HepG2 (cell line): ENCODE measurements around the gene IKZF5. TPM values are rescaled to one million over a fixed set of nuclear protein-coding genes. Genes with fewer than 3 reads are reported as not detected.

Experiments used
- ERF ChIP-seq: IDR thresholded peaks from 2 replicates; pipeline ENCODE4 v1.6.1; 2018; ENCODE audit warnings: missing biosample characterization, missing genetic modification reagents
- GABPA ChIP-seq, 2 experiments: IDR thresholded peaks; 2 replicates each; pipeline ENCODE4 v1.6.1; 2011 to 2016; ENCODE audit warnings: low read depth in 2 of 2, low read length in 1 of 2, missing biosample characterization in 1 of 2, missing genetic modification characterization in 1 of 2
- HNF4A ChIP-seq: sonication (generic); formaldehyde crosslinking; IDR thresholded peaks from 2 replicates; pipeline ENCODE4 v1.4.0; 2020; ENCODE audit warnings: missing genetic modification reagents
- HNRNPL ChIP-seq: fragments of 200-400 bp; formaldehyde crosslinking; IDR thresholded peaks from 2 replicates; pipeline ENCODE4 v1.6.1; 2017; ENCODE audit warnings: mild to moderate bottlenecking, low read depth, low read length
- HNRNPLL ChIP-seq: fragments of 200-400 bp; formaldehyde crosslinking; IDR thresholded peaks from 2 replicates; pipeline ENCODE4 v1.6.1; 2017; ENCODE audit warnings: mild to moderate bottlenecking, low read depth, low read length; ENCODE audit not compliant: poor library complexity, severe bottlenecking
- NCOA2 ChIP-seq: sonication (generic); formaldehyde crosslinking; IDR thresholded peaks from 2 replicates; pipeline ENCODE4 v1.8.0; 2022; ENCODE audit warnings: inconsistent platforms
- NFIC ChIP-seq: IDR thresholded peaks from 2 replicates; pipeline ENCODE4 v1.6.1; 2012; ENCODE audit warnings: mild to moderate bottlenecking, low read length, inconsistent platforms
- RNF2 ChIP-seq: fragments of 450-650 bp; conservative IDR thresholded peaks from 2 replicates; pipeline ENCODE4 v1.6.1; 2016; ENCODE audit warnings: low read depth
- SALL1 ChIP-seq: sonication (generic); formaldehyde crosslinking; IDR thresholded peaks from 2 replicates; pipeline ENCODE4 v1.8.0; 2022; ENCODE audit warnings: mild to moderate bottlenecking, missing genetic modification reagents
- SNAPC2 ChIP-seq: sonication (generic); formaldehyde crosslinking; IDR thresholded peaks from 2 replicates; pipeline ENCODE4 v1.8.1; 2022; ENCODE audit warnings: mild to moderate bottlenecking, missing genetic modification reagents
- SP4 ChIP-seq: sonication (generic); formaldehyde crosslinking; IDR thresholded peaks from 2 replicates; pipeline ENCODE4 v1.8.1; 2023; ENCODE audit warnings: mild to moderate bottlenecking, missing genetic modification reagents
- SRY ChIP-seq: sonication (generic); formaldehyde crosslinking; IDR thresholded peaks from 2 replicates; pipeline ENCODE4 v1.8.0; 2022; ENCODE audit warnings: mild to moderate bottlenecking, missing genetic modification reagents
- TAF15 ChIP-seq: fragments of 200-400 bp; formaldehyde crosslinking; IDR thresholded peaks from one replicate; pipeline ENCODE4 v1.6.1; 2018; ENCODE audit warnings: mild to moderate bottlenecking, low read depth, low read length; ENCODE audit not compliant: poor library complexity, severe bottlenecking
- ZBTB33 ChIP-seq: sonication (generic); formaldehyde crosslinking; IDR thresholded peaks from 2 replicates; pipeline ENCODE4 v1.4.0; 2020; ENCODE audit warnings: missing genetic modification reagents
- ZBTB38 ChIP-seq: sonication (generic); formaldehyde crosslinking; IDR thresholded peaks from 2 replicates; pipeline ENCODE4 v1.5.1; 2020; ENCODE audit warnings: mild to moderate bottlenecking, missing genetic modification reagents
- ZNF44 ChIP-seq: sonication (generic); formaldehyde crosslinking; IDR thresholded peaks from 2 replicates; pipeline ENCODE4 v1.5.1; 2020; ENCODE audit warnings: mild to moderate bottlenecking, missing genetic modification reagents
- ZNF543 ChIP-seq: sonication (generic); formaldehyde crosslinking; IDR thresholded peaks from 2 replicates; pipeline ENCODE4 v1.4.0; 2020; ENCODE audit warnings: mild to moderate bottlenecking, missing genetic modification reagents
- ZNF605 ChIP-seq: sonication (generic); formaldehyde crosslinking; IDR thresholded peaks from 2 replicates; pipeline ENCODE4 v1.8.0; 2022; ENCODE audit warnings: mild to moderate bottlenecking, missing genetic modification reagents
- ZNF674 ChIP-seq: sonication (generic); formaldehyde crosslinking; IDR thresholded peaks from 2 replicates; pipeline ENCODE4 v1.5.0; 2020; ENCODE audit warnings: low read depth, mild to moderate bottlenecking, missing genetic modification reagents
- ZNF879 ChIP-seq: sonication (generic); formaldehyde crosslinking; IDR thresholded peaks from 2 replicates; pipeline ENCODE4 v1.8.1; 2023; ENCODE audit warnings: missing genetic modification reagents
- ZSCAN29 ChIP-seq: sonication (generic); formaldehyde crosslinking; conservative IDR thresholded peaks from 2 replicates; pipeline ENCODE4 v1.4.0; 2020; ENCODE audit warnings: mild to moderate bottlenecking, missing genetic modification reagents
- ZSCAN9 ChIP-seq: IDR thresholded peaks from 2 replicates; pipeline ENCODE4 v1.6.1; 2016; ENCODE audit warnings: borderline replicate concordance
- polyA plus RNA-seq, 8 experiments: library from polyadenylated mRNA; depleted of rRNA in 3 of 8; stranded (reverse) in 7 of 8; unstranded in 1 of 8; fragments of >200 nt; fragmentation: Illumina TruSeq in 4 of 8; extraction: Trizol in 4 of 8; gene quantifications; 2 replicates each; pipeline versions ENCODE4 v1.2.1 to v1.2.3, GENCODE V29; 2011 to 2016; ENCODE audit warnings: low read depth in 4 of 8, missing spikeins in 1 of 8, mixed read lengths in 1 of 8; ENCODE audit not compliant: insufficient read depth in 1 of 8
- total RNA-seq, 5 experiments: library from RNA; depleted of rRNA; stranded (reverse); fragments of >200 nt; fragmentation: Illumina TruSeq; extraction: Trizol; gene quantifications; 2 replicates each; pipeline ENCODE4 v1.2.3, GENCODE V29; 2016; ENCODE audit warnings: low read depth in 1 of 5
- TF ChIP-seq, protein P1 (sequence below): sonication (generic); formaldehyde crosslinking; IDR thresholded peaks from 2 replicates; pipeline ENCODE4 v1.4.0; 2020; ENCODE audit warnings: mild to moderate bottlenecking, missing genetic modification reagents
- TF ChIP-seq, protein P2 (sequence below): sonication (generic); formaldehyde crosslinking; IDR thresholded peaks from 2 replicates; pipeline ENCODE4 v1.4.0; 2020; ENCODE audit warnings: missing genetic modification reagents

Gene IKZF5
- total and polyA plus RNA-seq, 2 of the 13 experiments (the other 11 are each of a cell fraction or from before 2014, with no cell fraction given): 3.7 to 12.0 TPM

GRCh38 chr10:123009105-123009820, 668 bp upstream of the IKZF5 start (continued):
- no peak for TF ChIP-seq HNRNPLL
- TF ChIP-seq ERF: no peak
- TF ChIP-seq ZNF543 (CRISPR knock-in tag): no peak
- TF ChIP-seq ZSCAN9 (CRISPR knock-in tag): no peak
- TF ChIP-seq NFIC: 0 out of 2 replicates have a peak, but pooled peaks have one; percentile 24
- no peak; the same call in 1 of the 2 replicates for TF ChIP-seq SNAPC2 (CRISPR knock-in tag)
- TF ChIP-seq ZBTB38 (CRISPR knock-in tag): no peak
- no peak for TF ChIP-seq SALL1
- TF ChIP-seq ZNF879: no peak
- no peak for TF ChIP-seq ZNF674 (CRISPR knock-in tag)
- TF ChIP-seq, protein P1, sequence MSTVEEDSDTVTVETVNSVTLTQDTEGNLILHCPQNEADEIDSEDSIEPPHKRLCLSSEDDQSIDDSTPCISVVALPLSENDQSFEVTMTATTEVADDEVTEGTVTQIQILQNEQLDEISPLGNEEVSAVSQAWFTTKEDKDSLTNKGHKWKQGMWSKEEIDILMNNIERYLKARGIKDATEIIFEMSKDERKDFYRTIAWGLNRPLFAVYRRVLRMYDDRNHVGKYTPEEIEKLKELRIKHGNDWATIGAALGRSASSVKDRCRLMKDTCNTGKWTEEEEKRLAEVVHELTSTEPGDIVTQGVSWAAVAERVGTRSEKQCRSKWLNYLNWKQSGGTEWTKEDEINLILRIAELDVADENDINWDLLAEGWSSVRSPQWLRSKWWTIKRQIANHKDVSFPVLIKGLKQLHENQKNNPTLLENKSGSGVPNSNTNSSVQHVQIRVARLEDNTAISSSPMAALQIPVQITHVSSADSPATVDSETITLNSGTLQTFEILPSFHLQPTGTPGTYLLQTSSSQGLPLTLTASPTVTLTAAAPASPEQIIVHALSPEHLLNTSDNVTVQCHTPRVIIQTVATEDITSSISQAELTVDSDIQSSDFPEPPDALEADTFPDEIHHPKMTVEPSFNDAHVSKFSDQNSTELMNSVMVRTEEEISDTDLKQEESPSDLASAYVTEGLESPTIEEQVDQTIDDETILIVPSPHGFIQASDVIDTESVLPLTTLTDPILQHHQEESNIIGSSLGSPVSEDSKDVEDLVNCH: no peak
- TF ChIP-seq ZNF605 (CRISPR knock-in tag): peak; percentile 31; the same call in 1 of the 2 replicates
- TF ChIP-seq, protein P2, sequence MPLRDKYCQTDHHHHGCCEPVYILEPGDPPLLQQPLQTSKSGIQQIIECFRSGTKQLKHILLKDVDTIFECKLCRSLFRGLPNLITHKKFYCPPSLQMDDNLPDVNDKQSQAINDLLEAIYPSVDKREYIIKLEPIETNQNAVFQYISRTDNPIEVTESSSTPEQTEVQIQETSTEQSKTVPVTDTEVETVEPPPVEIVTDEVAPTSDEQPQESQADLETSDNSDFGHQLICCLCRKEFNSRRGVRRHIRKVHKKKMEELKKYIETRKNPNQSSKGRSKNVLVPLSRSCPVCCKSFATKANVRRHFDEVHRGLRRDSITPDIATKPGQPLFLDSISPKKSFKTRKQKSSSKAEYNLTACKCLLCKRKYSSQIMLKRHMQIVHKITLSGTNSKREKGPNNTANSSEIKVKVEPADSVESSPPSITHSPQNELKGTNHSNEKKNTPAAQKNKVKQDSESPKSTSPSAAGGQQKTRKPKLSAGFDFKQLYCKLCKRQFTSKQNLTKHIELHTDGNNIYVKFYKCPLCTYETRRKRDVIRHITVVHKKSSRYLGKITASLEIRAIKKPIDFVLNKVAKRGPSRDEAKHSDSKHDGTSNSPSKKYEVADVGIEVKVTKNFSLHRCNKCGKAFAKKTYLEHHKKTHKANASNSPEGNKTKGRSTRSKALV (CRISPR knock-in tag): no peak
- TF ChIP-seq SP4 (CRISPR knock-in tag): no peak
- no peak for TF ChIP-seq NCOA2
- TF ChIP-seq HNRNPL: no peak
- no peak for TF ChIP-seq TAF15
- no peak for TF ChIP-seq ZBTB33 (CRISPR knock-in tag)
- TF ChIP-seq ZSCAN29 (CRISPR knock-in tag): no peak
- TF ChIP-seq HNF4A: no peak
- no peak; the same call in 1 of the 2 replicates for TF ChIP-seq SRY
- TF ChIP-seq RNF2: no peak
- TF ChIP-seq GABPA (IDR thresholded peaks at IDR 0.05; ENCODE audit: low read depth, low read length): no peak
- TF ChIP-seq GABPA (CRISPR knock-in tag; IDR thresholded peaks at IDR 0.05; ENCODE audit: low read depth): no peak
- TF ChIP-seq ZNF44 (CRISPR knock-in tag): no peak
